Measurements from ENCODE around the gene ANGPT4.
"Not testable (repeated sequence)": the region's sequence is repeated elsewhere in the genome, so short reads cannot be mapped to it uniquely, and the experiment has no call there.

The ANGPT4 gene

DNA sequence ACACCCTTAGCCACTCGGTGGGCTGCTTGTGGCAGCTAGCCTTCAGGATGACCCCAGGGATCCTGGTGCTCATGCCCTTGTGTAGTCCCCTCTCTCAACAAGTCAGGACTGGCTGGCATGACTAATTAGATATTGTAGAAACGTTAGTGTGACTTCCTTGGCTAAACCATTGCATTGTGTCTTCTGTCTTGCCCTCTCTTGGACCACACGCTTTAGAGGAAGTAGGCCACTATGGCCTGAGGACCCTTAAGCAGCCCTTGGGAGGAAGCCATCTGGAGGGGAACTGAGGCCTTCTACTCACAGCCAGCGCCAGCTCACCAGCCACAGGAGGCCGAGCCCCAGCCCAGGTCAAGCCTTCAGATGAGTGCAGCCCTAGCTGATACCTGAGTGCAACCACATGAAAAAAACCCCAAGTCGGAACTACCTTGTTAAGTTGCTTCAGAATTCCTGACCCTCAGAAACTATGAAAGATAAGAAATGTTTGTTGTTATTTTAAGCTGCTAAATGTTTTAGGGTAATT, 10.1 kb downstream of the ANGPT4 start:
- no peak for FAIRE-seq

DNA sequence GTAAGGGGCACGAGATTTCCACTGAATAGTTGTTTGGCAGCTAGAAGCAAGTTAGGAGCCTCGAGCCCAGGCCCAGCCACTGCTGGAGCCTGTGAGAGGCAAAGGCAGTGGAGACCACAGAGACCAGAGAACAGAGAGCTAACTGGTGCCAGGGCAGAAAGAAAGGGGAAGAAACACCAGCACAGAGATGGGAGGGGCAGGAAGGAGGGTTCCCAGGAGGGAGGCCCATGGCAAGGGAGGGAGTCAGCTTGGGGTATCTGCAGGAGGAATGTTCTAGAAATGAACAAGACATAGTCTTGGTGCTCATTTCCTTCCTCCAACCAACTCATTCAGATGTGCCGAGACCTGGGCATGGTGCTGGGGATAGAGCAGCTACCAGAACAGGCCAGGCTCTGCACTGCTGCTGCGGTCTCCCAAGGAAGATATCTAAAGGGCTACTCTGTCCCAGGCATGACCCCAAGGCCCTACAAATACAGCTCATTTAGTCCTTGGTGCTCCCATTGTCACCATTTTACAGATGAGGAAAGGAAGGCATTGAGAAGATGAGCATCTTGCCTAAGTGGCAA, 10.7 kb downstream of the ANGPT4 start:
- no peak for FAIRE-seq

DNA sequence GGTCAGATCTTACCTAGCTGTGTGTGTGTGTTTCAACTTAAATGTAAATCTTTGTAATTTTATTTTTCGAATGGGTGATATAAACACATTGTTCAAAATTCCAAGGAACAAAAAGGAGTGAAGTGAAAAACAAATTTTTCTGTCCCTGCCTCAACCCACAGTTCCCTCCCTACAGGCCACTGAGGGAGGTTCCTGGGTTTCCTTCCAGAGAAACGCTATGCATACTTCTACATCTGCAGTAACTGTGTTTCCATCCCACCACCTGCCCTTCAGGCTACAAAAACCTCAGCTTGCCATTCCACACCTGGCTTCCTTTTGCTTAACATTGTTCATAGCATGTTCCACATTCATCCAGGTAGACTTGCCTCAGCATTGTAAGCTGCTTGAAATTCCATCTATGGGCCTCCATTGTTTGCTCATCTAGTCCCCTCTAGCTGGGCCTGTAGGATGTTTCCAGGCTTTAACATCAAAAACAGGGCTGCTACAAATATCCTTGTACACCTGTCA, 12.0 kb downstream of the ANGPT4 start:
- FAIRE-seq = no peak

DNA sequence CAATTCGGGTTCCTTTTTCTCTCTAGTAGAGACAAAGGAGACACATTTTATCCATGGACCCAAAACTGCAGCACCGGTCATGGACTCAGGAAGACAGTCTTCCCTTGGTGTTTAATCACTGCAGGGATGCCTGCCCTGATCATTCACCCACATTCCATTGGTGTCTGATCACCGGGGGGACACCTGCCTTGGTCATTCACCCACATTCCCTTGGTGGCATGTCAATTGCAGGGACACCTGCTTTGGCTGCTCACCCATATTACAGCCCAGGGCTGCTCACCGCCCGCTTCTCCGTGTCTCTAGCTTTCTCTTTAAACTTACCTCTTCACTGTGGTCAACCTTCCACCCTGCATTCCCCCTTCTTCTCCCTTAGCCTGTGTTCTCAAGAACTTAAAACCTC, 18.7 kb downstream of the ANGPT4 start:
- not testable (repeated sequence) for FAIRE-seq

DNA sequence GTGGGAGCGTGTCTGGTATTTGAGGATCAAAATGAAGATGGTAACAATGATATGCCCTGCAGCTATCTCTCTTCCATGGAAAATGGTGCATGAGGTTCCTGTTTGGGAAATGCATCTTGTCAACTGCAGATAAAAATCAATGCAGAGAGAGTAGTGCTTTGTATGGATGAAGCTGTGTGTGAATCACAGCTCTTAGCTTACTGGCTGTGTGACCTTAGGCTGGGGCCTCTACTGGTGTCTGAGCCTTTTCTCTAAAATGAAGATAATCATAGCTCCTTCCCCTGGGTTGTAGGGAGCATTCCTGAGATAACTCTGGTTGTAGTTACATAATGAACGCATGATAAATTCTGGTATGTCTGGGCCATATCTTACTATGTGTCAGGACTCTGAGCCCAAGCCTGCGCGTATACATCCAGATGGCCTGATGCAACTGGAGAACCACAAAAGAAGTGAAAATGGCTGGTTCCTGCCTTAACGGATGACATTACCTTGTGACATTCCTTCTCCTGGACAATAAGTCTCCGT, 19.6 kb downstream of the ANGPT4 start:
- FAIRE-seq = no peak

DNA sequence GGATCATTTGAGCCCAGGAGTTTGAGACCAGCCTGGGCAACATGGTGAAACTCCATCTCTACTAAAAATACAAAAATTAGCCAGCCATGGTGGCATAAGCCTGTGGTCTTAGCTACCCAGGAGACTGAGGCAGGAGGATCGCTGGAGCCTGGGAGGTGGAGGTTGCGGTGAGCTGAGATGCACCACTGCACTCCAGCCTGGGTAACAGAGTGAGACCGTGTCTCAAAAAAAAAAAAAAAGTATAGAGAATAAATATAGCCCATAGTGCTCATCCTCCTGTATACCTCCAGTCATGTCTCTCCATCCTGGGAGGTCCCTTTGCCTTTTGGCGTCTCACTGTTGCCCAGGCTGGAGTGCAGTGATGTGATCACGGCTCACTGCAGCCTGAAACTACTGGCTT, 23.8 kb downstream of the ANGPT4 start:
- not testable (repeated sequence) for FAIRE-seq

DNA sequence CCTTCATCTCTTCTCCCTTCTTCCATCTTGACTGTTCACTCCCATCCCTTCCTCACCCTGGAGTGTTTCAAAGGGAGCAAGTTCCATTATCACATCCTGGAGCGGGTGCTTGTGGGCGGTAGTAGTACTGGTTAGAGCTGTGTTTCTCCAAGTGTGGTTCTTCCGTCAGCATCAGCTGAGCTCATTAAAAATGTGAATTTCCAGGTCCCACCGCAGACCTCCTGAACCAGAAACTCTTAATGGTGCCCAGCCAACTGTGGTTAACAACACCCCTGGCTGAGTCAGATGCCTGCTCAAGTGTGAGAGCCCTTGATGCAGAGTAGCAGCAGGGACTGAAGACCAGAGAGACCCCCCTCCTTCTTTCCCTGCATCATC, 24.4 kb downstream of the ANGPT4 start:
- no peak for FAIRE-seq

DNA sequence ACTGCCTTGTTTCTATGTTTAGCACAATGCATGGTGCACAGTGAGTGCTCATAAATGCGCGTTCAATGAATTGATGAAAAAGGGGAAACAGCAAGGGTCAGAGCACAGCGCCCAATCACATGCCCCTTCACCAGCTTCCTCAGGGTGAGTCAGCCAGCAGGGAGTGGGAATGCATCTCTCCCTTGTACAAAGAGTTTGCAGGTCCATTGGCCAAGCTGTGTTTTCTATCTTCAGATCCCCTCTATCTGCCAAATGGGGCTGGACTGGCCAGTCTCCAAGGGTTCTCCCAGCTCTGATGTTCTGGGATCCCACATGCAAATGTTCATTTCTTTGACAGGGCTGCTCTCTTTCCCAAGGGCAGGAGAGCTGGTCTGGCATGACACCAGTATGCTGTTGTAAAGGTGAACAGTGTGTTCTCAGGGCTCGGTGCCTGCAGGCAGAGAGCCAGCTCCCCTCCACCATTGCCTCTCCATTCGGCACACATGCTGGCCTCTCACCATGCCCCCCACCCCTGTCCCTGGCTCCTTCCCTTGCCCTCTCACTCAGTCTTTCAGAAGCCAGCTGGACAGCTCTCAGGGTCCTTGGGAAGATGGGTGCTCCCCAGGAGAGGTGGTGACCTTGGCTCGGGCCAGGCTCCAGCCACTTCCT, 25.0 kb downstream of the ANGPT4 start:
- no peak for FAIRE-seq

DNA sequence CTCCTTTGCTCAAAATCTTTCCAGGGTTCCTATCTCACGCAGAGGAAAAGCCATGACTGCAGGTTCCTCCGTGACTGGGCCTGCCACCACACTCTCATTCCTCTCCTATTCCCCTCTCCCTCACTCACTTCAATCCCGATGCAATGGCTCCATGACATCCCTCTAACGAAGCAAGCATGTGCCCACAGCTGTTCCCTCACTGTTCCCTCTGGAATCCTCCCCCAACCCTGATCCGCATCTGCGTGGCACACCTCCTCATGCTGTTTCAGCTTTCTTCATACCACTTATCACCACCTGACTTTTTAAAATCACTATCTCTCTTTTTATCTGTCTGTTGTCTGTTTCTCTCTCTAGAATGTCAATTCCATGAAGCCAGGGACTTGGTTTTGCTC, 25.5 kb downstream of the ANGPT4 start:
- FAIRE-seq = no peak

DNA sequence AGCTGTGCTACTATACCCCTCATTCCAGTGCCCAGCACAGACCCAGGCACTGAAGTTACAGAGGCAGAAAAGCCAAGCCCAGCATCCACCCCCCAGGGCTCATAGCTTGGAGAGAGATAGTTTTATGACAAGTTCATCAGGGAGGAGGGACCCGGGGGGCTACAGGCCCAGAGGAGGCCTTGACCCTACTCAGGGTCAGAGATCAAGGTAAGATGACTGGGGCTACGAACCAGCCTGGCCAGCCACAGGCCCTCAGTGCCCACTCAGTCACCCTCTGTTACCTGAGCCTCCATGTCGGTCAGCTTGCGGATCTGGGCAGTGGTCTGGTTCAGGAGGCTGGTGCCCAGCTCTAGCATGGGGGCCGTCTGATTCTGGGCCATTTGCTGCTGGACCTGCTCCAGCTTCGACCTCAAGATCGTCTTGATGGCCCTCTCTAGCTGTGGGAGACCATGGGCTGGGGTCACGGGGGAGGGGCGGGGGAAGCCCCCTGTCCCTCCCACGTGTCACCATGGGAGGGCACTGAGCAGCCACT, 26.1 kb downstream of the ANGPT4 start:
- FAIRE-seq = no peak

DNA sequence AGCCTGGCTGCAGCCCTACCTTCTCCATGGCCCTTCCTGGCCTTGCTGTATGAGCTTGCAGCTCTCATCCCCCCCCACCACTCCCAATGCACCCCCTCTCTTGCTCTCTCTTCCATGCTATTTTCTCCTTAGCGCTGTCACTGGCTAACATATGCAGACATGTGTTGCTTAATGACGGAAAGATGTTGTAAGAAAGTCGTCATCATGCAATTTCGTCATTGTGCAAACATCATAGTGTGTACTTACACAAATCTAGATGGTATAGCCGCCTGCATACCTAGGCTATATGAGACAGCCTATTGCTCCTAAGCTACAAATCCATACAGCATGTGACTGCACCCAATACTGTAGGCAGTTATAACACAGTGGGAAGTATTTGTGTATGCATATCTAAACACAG, 27.0 kb downstream of the ANGPT4 start:
- no peak for FAIRE-seq

DNA sequence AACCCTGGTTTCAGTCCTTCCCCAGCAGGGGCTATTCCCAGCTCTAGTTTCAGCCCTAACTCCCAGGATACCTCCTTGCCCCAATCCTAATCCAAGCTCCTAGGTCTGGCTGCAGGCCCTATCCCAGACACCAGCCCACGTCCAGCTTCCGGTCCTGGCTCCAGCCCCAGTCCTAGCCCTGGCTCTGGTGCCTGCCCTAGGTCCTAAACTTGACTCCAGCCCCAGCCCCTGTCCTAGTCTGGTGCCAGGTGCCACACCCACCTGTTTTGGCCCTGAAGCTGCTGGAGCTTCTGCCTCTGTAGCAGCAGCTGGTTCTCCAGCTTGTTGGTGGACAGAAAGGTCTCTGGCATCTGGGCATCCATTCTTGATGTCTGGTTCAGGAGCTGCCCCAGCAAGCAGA, 28.1 kb downstream of the ANGPT4 start:
- FAIRE-seq = no peak

DNA sequence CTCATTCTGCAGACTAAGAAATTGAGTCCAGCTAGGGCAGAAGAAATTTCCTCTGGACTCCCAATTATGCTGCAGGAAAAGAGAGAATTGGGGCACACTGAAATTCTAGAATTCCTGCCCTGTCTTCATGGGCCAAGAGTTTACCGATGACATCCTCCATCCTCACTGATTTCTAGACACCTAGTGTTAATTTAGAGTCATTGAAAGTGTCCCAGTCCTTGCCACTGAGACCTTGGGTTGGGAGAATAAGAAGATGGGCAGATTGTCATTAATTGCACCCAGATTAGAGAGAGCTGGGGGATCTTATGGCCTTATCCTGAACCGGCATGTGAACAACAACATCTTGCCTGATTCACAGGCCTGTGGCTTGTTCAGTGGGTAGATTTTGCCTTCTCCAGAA, 29.0 kb downstream of the ANGPT4 start:
- FAIRE-seq = no peak

DNA sequence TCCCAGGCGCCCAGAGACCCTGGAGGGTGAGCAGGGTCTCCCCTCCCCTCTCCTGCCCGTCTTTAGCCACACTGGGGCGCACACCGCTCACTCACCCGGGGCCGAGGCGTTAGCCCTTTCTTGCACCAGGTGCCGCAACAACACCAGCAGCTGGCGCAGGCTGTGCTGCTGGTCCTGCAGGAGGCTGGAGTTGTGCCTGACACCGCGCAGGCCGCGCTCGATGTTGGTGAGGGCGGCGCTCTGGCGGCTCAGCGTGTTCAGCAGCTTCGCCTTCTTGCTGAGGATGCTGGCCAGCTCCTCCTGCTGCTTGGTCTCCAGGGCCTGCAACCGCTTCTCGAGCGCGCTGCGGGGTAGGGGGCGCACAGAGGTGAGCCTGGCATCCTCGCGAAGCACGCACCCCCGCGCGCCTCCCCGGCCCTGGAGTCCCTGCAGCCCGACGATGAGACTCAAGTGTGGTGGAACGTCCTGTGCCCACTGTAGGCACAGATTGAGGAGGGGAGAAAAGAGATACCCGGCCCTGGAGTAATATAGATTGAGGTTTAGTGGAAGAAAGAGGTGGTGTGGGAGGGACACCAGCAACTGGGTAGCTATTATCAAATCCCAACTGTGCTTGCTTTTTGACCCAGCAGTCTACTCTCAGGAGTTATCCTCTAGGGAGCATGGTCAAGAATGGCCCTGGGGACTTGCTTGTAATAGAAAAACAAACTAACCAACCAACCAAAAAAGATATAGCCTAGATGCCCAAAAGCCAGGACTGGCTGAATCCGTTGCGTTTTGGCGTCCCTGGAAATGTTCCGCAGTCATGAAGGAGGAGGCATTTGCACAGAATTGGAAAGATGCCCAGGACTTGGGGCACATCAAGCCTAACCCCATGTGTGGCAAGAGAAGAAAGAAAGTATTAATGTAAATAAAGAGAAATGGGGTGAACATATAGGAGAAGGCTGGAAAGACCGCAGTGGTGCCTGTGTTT, 30.9 kb downstream of the ANGPT4 start:
- FAIRE-seq = no peak

DNA sequence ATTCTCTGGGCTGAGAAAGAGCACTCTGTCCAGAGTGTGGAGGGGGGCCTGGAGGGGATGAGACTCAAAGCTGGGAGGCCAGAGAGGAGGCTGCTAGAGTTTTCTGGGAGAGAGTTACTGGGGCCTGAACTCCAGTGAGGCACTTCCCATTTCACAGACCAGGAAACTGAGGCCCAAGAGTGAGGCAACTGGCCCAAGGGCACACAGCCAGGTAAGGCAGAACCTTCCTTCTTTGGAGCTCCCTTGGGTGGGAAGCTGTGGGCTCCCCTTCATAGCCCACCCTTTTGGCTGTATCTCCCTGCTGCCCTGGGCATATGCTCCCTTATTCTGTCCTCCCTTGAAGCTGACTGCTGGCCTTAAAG, 34.4 kb downstream of the ANGPT4 start:
- FAIRE-seq = no peak

DNA sequence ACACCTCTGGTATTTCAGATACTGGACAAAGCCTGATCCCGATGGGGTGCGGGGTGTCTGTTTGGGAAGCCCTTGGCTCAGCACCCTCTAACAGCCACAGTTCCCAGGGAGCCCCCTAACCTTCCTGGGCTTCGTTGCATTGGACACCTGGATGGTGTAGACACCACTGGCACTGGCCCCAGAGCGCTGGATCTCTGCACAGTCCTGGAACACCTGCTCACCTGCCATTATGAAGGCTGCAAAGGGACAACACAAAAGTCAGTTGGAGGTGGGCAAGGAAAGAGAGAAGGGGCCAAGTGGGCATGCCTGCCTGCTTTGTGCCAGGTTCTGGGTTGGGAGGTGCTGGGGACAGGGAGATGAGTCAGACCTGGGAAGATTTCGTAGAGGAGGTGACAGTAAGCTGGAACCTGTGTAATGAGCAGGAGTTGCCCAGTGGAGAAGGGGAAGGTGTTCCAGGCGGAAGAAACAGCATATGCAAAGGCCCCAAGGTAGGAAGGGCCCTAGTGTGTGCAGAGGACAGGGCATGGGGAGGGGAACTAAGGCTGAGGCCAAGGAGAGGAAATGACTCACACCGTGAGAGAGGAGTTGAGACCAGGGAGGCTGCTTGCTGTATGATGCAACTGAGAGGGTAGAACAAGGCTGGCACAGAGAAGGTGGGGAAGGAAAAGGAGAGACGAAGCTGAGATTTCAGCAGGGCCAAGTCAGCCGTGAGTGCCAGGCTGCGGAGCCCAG, 34.9 kb downstream of the ANGPT4 start:
- no peak for FAIRE-seq

DNA sequence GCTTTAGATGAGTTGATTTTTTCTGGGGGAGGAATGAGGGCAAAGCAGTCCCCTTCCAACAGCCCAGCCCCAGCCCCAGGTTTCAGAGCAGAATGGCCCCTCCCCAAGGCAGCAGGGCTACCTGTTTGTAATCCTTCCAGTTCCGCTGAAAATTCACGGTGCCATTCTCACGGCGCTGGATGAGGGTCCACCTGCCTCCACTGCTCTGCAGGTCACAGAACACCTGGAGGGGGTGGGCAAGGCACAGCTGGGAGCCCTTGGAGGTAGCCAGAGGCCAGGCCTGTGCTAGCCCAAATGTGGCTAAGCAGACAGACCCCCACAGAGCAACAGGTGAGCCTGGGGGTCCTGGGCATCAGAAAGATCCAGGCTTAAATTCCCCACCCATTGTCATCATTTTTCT, 36.5 kb downstream of the ANGPT4 start:
- FAIRE-seq = no peak

DNA sequence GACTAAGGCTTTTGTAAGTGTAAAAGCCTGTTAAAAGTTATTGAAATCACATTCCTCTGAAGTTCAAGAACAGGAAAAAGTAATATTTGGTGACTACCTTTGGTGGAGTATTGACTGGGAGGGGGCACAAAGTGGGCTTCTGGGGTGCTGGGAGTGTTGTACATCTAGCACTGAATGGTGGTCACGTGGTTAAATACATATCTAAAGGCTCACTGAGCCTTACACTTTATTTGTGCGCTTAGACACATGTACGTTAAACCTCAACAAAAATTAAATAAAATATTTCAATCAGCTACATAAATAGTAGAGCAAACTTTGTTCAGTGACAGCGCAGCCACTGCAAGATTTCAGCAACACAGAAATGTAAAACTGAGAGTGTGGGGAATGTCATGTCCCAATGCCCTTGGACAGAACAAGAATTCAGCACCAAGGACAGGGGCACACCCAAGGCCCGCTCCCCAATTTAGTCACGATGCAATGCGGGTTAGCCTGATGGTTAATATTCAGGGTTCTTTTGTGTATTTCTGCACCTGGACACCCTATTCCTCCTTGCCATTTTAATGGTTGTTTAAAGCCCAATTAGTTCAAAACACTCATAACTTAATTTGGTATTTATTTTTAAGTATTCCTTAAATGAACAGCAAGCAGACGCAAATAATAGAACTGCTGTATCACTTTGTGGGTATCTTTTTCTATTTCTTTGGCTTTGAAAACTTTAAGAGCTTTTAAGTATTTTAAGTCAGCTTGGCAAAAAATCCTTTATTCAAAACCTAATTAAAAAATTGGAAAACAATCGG, 37.4 kb downstream of the ANGPT4 start:
- no peak for FAIRE-seq

DNA sequence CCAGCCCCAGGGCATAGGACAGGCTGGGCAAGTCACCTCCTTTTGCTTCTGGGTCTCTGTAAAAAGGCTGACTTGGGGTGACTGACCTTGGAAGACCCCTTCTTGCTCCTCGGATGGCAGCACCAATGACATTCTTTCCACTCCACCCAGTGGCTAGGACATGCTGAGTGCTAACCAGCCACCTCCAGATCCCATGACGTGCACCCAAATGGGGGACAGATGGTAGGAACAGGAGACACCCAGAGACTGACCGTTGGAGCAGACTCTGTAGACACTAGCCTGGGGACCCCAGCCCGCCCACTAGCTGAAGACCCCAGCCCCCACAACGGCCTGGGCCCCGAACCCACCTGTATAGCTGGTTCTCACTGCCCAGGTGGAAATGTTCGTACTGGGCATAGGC, 38.3 kb downstream of the ANGPT4 start:
- FAIRE-seq = no peak

DNA sequence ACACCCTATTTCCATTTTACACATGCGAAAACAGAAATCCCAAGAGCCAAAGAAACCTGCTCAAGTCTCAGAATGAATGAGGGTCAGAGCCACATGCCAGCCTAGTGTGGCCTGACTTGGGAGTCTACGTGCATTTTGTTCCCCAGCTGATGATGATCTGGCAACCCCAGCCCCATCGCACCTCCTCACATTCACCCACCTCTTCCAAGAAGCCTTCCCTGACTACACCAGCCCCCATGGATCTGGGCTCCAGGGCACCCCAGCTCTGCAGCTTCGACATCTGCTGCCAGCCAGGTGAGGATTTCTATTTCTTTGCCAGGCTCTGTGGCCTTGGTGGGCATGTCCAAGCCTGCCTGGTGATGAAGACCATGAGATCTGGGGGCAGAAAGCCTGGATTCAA, 41.0 kb downstream of the ANGPT4 start:
- no peak for FAIRE-seq

DNA sequence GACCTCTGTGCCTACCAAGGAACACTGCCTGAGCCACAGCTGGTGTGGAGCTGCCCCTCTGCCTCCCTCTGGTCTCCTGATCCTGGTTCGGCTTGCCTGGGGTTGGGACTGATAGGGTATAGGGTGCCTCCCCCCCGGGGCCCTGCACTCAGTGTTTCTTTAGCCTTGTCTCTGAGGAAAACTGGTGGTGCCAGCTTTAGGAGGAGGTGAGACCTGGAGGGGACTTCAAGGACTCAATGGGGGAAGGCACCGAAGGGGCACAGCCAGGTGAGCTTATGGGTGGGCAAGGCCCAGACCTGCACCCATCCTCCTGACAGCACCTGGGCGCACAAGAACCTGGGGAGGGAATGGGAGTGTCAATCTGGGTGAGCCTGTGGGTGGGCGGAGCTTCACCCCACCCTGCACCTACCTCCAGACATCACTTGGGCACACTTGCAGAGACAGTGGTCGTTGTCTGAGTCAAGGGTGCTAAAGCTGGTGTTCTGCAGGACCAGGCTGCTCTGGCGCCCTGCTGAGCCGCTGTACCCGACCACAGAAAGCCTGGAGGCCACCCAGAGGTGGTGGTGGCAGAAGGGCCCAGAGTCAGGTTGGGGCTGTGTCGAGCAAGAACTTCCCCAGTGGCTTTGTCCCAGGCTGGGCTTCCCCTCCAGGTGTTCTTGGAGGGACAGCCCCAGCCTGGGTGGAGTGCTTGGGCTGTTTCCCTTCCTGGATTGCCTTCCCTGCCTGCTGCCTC, 42.1 kb downstream of the ANGPT4 start:
- no peak for FAIRE-seq
